ENCODE data around the gene LCN15. TPM values are rescaled to one million over a fixed set of nuclear protein-coding genes. Genes with fewer than 3 reads are reported as not detected.

The LCN15 gene
- total RNA-seq, 1 experiment from 2014 or later = not detected

GRCh38 chr9:136754626-136755301 lies 9.6 kb downstream of the LCN15 start:
- no peak for TF ChIP-seq CTCF (IDR thresholded peaks at IDR 0.05; ENCODE audit: unreplicated experiment)
- intact Hi-C loops (cut with micrococcal nuclease; ENCODE audit: unreplicated experiment) = no loop called here
- H3K4me1 Mint-ChIP-seq (ENCODE audit: low read depth, unreplicated experiment) = no peaks in the 10 kb centered on the region
- H3K9me3 Mint-ChIP-seq (ENCODE audit: low read depth, unreplicated experiment) = peaks cover 4% of the 10 kb centered on the region
- no peak for DNase-seq
- CTCF ChIA-PET = no interaction called here
- no peak overlapping the region for H3K4me3 Mint-ChIP-seq (ENCODE audit: low read depth, unreplicated experiment)
- H3K36me3 Mint-ChIP-seq (ENCODE audit: insufficient read depth, unreplicated experiment) = no peaks in the 10 kb centered on the region
- BruUV-seq (replicated peaks) = no TSS peak
- H3K27ac Mint-ChIP-seq (ENCODE audit: unreplicated experiment) = no peak overlapping the region
- peaks cover 39% of the 10 kb centered on the region for H3K27me3 Mint-ChIP-seq (ENCODE audit: unreplicated experiment)

- no peaks in the 10 kb centered on the region for H3K36me3 Mint-ChIP-seq (ENCODE audit: insufficient read depth, unreplicated experiment)
- intact Hi-C loops (cut with micrococcal nuclease; ENCODE audit: unreplicated experiment) = no loop called here
- no peak for DNase-seq
- H3K4me3 Mint-ChIP-seq (ENCODE audit: low read depth, unreplicated experiment) = no peak overlapping the region
- BruUV-seq (replicated peaks) = no TSS peak
- CTCF ChIA-PET = no interaction called here
- no peak for TF ChIP-seq CTCF (IDR thresholded peaks at IDR 0.05; ENCODE audit: unreplicated experiment)
- H3K9me3 Mint-ChIP-seq (ENCODE audit: low read depth, unreplicated experiment) = peaks cover 4% of the 10 kb centered on the region
- H3K27ac Mint-ChIP-seq (ENCODE audit: unreplicated experiment) = no peak overlapping the region
- H3K27me3 Mint-ChIP-seq (ENCODE audit: unreplicated experiment) = peaks cover 40% of the 10 kb centered on the region
- H3K4me1 Mint-ChIP-seq (ENCODE audit: low read depth, unreplicated experiment) = no peaks in the 10 kb centered on the region
Observed at GRCh38 chr9:136754059-136754572, 10.2 kb downstream of the LCN15 start.

GRCh38 chr9:136753371-136754058 lies 10.8 kb downstream of the LCN15 start:
- peaks cover 46% of the 10 kb centered on the region for H3K27me3 Mint-ChIP-seq (ENCODE audit: unreplicated experiment)
- H3K27ac Mint-ChIP-seq (ENCODE audit: unreplicated experiment) = no peak overlapping the region
- BruUV-seq (replicated peaks) = no TSS peak
- H3K9me3 Mint-ChIP-seq (ENCODE audit: low read depth, unreplicated experiment) = peaks cover 4% of the 10 kb centered on the region
- intact Hi-C loops (cut with micrococcal nuclease; ENCODE audit: unreplicated experiment) = no loop called here
- no peaks in the 10 kb centered on the region for H3K36me3 Mint-ChIP-seq (ENCODE audit: insufficient read depth, unreplicated experiment)
- no peak for TF ChIP-seq CTCF (IDR thresholded peaks at IDR 0.05; ENCODE audit: unreplicated experiment)
- CTCF ChIA-PET = no interaction called here
- no peaks in the 10 kb centered on the region for H3K4me1 Mint-ChIP-seq (ENCODE audit: low read depth, unreplicated experiment)
- no peak overlapping the region for H3K4me3 Mint-ChIP-seq (ENCODE audit: low read depth, unreplicated experiment)
- no peak for DNase-seq

GRCh38 chr9:136751814-136752213 lies 12.5 kb downstream of the LCN15 start:
- peaks cover 63% of the 10 kb centered on the region for H3K27me3 Mint-ChIP-seq (ENCODE audit: unreplicated experiment)
- no peak overlapping the region for H3K27ac Mint-ChIP-seq (ENCODE audit: unreplicated experiment)
- no peak for TF ChIP-seq CTCF (IDR thresholded peaks at IDR 0.05; ENCODE audit: unreplicated experiment)
- no peaks in the 10 kb centered on the region for H3K36me3 Mint-ChIP-seq (ENCODE audit: insufficient read depth, unreplicated experiment)
- CTCF ChIA-PET = interaction anchor here (0.6 kb wide), 1 partner anchor 12 kb away, joined by 3 read pairs; no protein-coding TSS in a partner anchor
- no TSS peak for BruUV-seq (replicated peaks)
- peaks cover 4% of the 10 kb centered on the region for H3K9me3 Mint-ChIP-seq (ENCODE audit: low read depth, unreplicated experiment)
- no peak overlapping the region for H3K4me3 Mint-ChIP-seq (ENCODE audit: low read depth, unreplicated experiment)
- H3K4me1 Mint-ChIP-seq (ENCODE audit: low read depth, unreplicated experiment) = no peaks in the 10 kb centered on the region
- DNase-seq = no peak
- intact Hi-C loops (cut with micrococcal nuclease; ENCODE audit: unreplicated experiment) = no loop called here
